Neural progenitor cell (in vitro differentiated cells): ENCODE data around the gene TMEM94.

Experiments
- CTCF ChIP-seq: fragments of 200-600 bp; sonication (generic); IDR thresholded peaks from 2 replicates; pipeline ENCODE4 v1.5.1; 2017; ENCODE audit warnings: antibody characterized with exemption, mild to moderate bottlenecking
- EZH2 ChIP-seq: fragments of 200-600 bp; sonication (generic); IDR thresholded peaks from 2 replicates; pipeline ENCODE4 v1.6.1; 2017; ENCODE audit warnings: antibody characterized with exemption, mild to moderate bottlenecking, moderate library complexity
- EZH2phosphoT487 ChIP-seq: fragments of 200-600 bp; sonication (generic); IDR thresholded peaks from 2 replicates; pipeline ENCODE4 v1.6.1; 2017; ENCODE audit warnings: antibody characterized with exemption

- TF ChIP-seq EZH2 (no peak), CTCF (no peak), EZH2phosphoT487 (no peak)
Measured at GRCh38 chr17:75411328-75412067, 44.9 kb upstream of the TMEM94 start.
